SK-N-SH (cell line): ENCODE data around the gene DDAH2. TPM values are rescaled to one million over a fixed set of nuclear protein-coding genes. Genes with fewer than 3 reads are reported as not detected.

Experiments used
- CTCF ChIA-PET: fragments of 300-600, 350-600 bp; formaldehyde crosslinking; extraction: SDS; loops from one replicate; lab custom pipeline; 2021; lab: Yijun Ruan, JAX
- POLR2A ChIA-PET: fragments of 350-600 bp; sonication (Branson Sonifier 250); formaldehyde crosslinking; extraction: SDS; loops from one replicate; lab custom pipeline; 2020; ENCODE audit warnings: antibody characterized with exemption, inconsistent platforms; lab: Yijun Ruan, JAX
- DNase-seq: peaks from one replicate; pipeline ENCODE4 v3.0.0; 2012
- H2AFZ ChIP-seq: fragments of 200-600 bp; sonication (generic); 2 replicates; pipeline ENCODE4 v1.8.1; 2016; ENCODE audit warnings: antibody characterized with exemption, mild to moderate bottlenecking, low read depth
- H3F3A ChIP-seq: fragments of 200-600 bp; sonication (generic); replicated peaks from 2 replicates; pipeline ENCODE3; 2016; ENCODE audit warnings: antibody characterized with exemption, mild to moderate bottlenecking; ENCODE audit not compliant: insufficient read depth
- H3K27ac ChIP-seq, 2 experiments: fragments of 200-500 bp in 1 of 2; fragments of 200-600 bp in 1 of 2; sonication (Bioruptor generic) in 1 of 2; sonication (generic), shearing (Covaris generic) in 1 of 2; 2 replicates each; pipeline versions ENCODE4 v1.5.1 to v1.6.1; 2014 to 2016; ENCODE audit warnings: low read depth in 2 of 2, inconsistent platforms in 1 of 2, low read length in 1 of 2, mild to moderate bottlenecking in 1 of 2, mixed read lengths in 1 of 2
- H3K27me3 ChIP-seq: fragments of 200-600 bp; sonication (generic), shearing (Covaris generic); 2 replicates; pipeline ENCODE4 v1.6.1; 2016; ENCODE audit warnings: mixed run types; ENCODE audit not compliant: insufficient read depth
- H3K36me3 ChIP-seq, 2 experiments: fragments of 200-500 bp in 1 of 2; fragments of 200-600 bp in 1 of 2; sonication (Bioruptor generic) in 1 of 2; sonication (generic) in 1 of 2; replicated peaks in 1 of 2; 2 replicates each; pipeline versions ENCODE3 to v1.5.1; 2014 to 2016; ENCODE audit warnings: low read length in 1 of 2, mild to moderate bottlenecking in 1 of 2; ENCODE audit not compliant: insufficient read depth in 2 of 2, control insufficient read depth in 1 of 2
- H3K4me1 ChIP-seq, 2 experiments: fragments of 200-500 bp in 1 of 2; fragments of 200-600 bp in 1 of 2; sonication (Bioruptor generic) in 1 of 2; sonication (generic), shearing (Covaris generic) in 1 of 2; 2 replicates each; pipeline versions ENCODE4 v1.5.1 to v1.6.1; 2014 to 2016; ENCODE audit warnings: low read depth in 1 of 2, low read length in 1 of 2, mixed run types in 1 of 2; ENCODE audit not compliant: insufficient read depth in 2 of 2, control insufficient read depth in 1 of 2
- H3K4me2 ChIP-seq: fragments of 200-600 bp; sonication (generic), shearing (Covaris generic); 2 replicates; pipeline ENCODE4 v1.6.1; 2017; ENCODE audit warnings: mixed run types
- H3K4me3 ChIP-seq, 2 experiments: fragments of 200-500 bp in 1 of 2; fragments of 200-600 bp in 1 of 2; sonication (Bioruptor generic) in 1 of 2; sonication (generic), shearing (Covaris generic) in 1 of 2; 2 replicates each; pipeline versions ENCODE4 v1.5.1 to v1.8.1; 2014 to 2016; ENCODE audit warnings: low read depth in 2 of 2, inconsistent platforms in 1 of 2, low read length in 1 of 2, mild to moderate bottlenecking in 1 of 2, mixed read lengths in 1 of 2, moderate library complexity in 1 of 2
- H3K79me2 ChIP-seq: fragments of 200-600 bp; sonication (generic); 2 replicates; pipeline ENCODE4 v1.8.1; 2017; ENCODE audit warnings: mild to moderate bottlenecking; ENCODE audit not compliant: insufficient read depth
- H3K9ac ChIP-seq: fragments of 200-600 bp; sonication (generic); 2 replicates; pipeline ENCODE4 v1.6.1; 2017; ENCODE audit warnings: mixed run types
- H3K9me2 ChIP-seq: fragments of 200-600 bp; sonication (generic); 2 replicates; pipeline ENCODE4 v1.6.1; 2017; ENCODE audit warnings: mixed run types
- H3K9me3 ChIP-seq: fragments of 200-600 bp; sonication (generic); 2 replicates; pipeline ENCODE4 v1.6.1; 2017; ENCODE audit warnings: mixed run types, mild to moderate bottlenecking, moderate library complexity
- H4K20me1 ChIP-seq: fragments of 200-600 bp; sonication (generic); 2 replicates; pipeline ENCODE4 v1.6.1; 2017; ENCODE audit warnings: mild to moderate bottlenecking, mixed run types; ENCODE audit not compliant: insufficient read depth
- EP300 ChIP-seq, 2 experiments: IDR thresholded peaks; 2 replicates each; pipeline versions ENCODE4 v1.4.0 to v1.6.1; 2012; ENCODE audit warnings: borderline replicate concordance in 1 of 2, low read depth in 1 of 2, low read length in 1 of 2
- NFIC ChIP-seq: IDR thresholded peaks from 2 replicates; pipeline ENCODE4 v1.4.0; 2012; ENCODE audit warnings: borderline replicate concordance
- PBX3 ChIP-seq: IDR thresholded peaks from 2 replicates; pipeline ENCODE4; 2012
- RAD21 ChIP-seq: IDR thresholded peaks from 2 replicates; pipeline ENCODE4 v1.6.1; 2012; ENCODE audit warnings: mild to moderate bottlenecking, low read length
- RCOR1 ChIP-seq: fragments of 150-350 bp; IDR thresholded peaks from 2 replicates; pipeline ENCODE4 v1.6.1; 2017; ENCODE audit warnings: antibody characterized with exemption, low read length
- RXRA ChIP-seq: IDR thresholded peaks from 2 replicates; pipeline ENCODE4 v1.4.0; 2012; ENCODE audit warnings: low read depth, mild to moderate bottlenecking, borderline replicate concordance
- SMC3 ChIP-seq: IDR thresholded peaks from 2 replicates; pipeline ENCODE4 v1.6.1; 2012; ENCODE audit warnings: low read depth, low read length, improper control_type of control experiment
- TAF1 ChIP-seq: IDR thresholded peaks from 2 replicates; pipeline ENCODE4 v1.6.1; 2012; ENCODE audit warnings: low read depth, mild to moderate bottlenecking, low read length, moderate library complexity, borderline replicate concordance
- TCF12 ChIP-seq: IDR thresholded peaks from 2 replicates; pipeline ENCODE4 v1.4.0; 2012
- YY1 ChIP-seq: IDR thresholded peaks from 2 replicates; pipeline ENCODE4 v1.4.0; 2012; ENCODE audit warnings: low read depth, mild to moderate bottlenecking
- WGBS: methylation state at CpG from one replicate; pipeline ENCODE4 v1.1.6; 2017; ENCODE audit warnings: low lambda C conversion rate; 5-methylcytosine and 5-hydroxymethylcytosine counted together
- polyA plus RNA-seq, 3 experiments: library from polyadenylated mRNA; depleted of rRNA; stranded (reverse); fragments of >200 nt; gene quantifications; 2 replicates each; pipeline ENCODE4 v1.2.3, GENCODE V29; 2012
- TF ChIP-seq, protein P1 (sequence below): fragments of 200-600 bp; sonication (generic); IDR thresholded peaks from 2 replicates; pipeline ENCODE4 v1.6.1; 2017; ENCODE audit warnings: antibody characterized with exemption, mild to moderate bottlenecking, moderate library complexity

The DDAH2 gene
- polyA plus RNA-seq (2012; rRNA removed) = 147 and 180 TPM in 2 replicates
- 91.7 and 126 TPM in 2 replicates for polyA plus RNA-seq (2012; cell fraction: cytosol; rRNA removed)
- polyA plus RNA-seq (2012; cell fraction: nucleus; rRNA removed) = 130 and 185 TPM in 2 replicates

GRCh38 chr6:31728767-31729514 lies at the start of gene DDAH2:
DDAH2 (minus strand) TSS chr6:31729299; CDS start chr6:31729161, 138 bp downstream.
- no peak for DNase-seq
- no peaks in the 10 kb centered on the region for H3K9me3 ChIP-seq
- H3K9me2 ChIP-seq = no peaks in the 10 kb centered on the region
- WGBS = 41% methylated on average over 30 of the region's 36 CpGs
- H3K4me3 ChIP-seq = peak within 1 kb of the TSS; percentile 90 to 93
- H2AFZ ChIP-seq = peak within 1 kb of the TSS; percentile 67
- peaks cover 40% of the 10 kb centered on the region for H3K79me2 ChIP-seq
- H3K27ac ChIP-seq = peak within 1 kb of the TSS; percentile 94
- CTCF ChIA-PET = interaction anchor here (0.7 to 7.3 kb wide), 41 partner anchors 8 to 230 kb away, joined by 3 to 45 read pairs (median 4); partner anchors contain the start of genes ABHD16A, EHMT2, GPANK1 and HSPA1B
- H3K36me3 ChIP-seq = peaks cover 52 to 55% of the 10 kb centered on the region in 2 experiments
- H4K20me1 ChIP-seq = peaks cover 21% of the 10 kb centered on the region
- no peak for TF ChIP-seq NFIC
- TF ChIP-seq, protein P1, sequence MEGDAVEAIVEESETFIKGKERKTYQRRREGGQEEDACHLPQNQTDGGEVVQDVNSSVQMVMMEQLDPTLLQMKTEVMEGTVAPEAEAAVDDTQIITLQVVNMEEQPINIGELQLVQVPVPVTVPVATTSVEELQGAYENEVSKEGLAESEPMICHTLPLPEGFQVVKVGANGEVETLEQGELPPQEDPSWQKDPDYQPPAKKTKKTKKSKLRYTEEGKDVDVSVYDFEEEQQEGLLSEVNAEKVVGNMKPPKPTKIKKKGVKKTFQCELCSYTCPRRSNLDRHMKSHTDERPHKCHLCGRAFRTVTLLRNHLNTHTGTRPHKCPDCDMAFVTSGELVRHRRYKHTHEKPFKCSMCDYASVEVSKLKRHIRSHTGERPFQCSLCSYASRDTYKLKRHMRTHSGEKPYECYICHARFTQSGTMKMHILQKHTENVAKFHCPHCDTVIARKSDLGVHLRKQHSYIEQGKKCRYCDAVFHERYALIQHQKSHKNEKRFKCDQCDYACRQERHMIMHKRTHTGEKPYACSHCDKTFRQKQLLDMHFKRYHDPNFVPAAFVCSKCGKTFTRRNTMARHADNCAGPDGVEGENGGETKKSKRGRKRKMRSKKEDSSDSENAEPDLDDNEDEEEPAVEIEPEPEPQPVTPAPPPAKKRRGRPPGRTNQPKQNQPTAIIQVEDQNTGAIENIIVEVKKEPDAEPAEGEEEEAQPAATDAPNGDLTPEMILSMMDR = peak; percentile 80
- peaks cover 13 to 20% of the 10 kb centered on the region in 2 experiments; a peak in 1 of 4 replicates for H3K4me1 ChIP-seq
- POLR2A ChIA-PET = interaction anchor here (0.6 to 2.0 kb wide), 10 partner anchors 14 to 182 kb away, joined by 3 to 10 read pairs (median 4); partner anchors contain the start of genes ABHD16A, ATP6V1G2, HSPA1B and LSM2
- H3F3A ChIP-seq = peaks cover 44% of the 10 kb centered on the region
- peak within 1 kb of the TSS; percentile 98 for H3K9ac ChIP-seq
- H3K27me3 ChIP-seq = no peaks in the 10 kb centered on the region
- peak within 1 kb of the TSS; percentile 98 for H3K4me2 ChIP-seq

DNA sequence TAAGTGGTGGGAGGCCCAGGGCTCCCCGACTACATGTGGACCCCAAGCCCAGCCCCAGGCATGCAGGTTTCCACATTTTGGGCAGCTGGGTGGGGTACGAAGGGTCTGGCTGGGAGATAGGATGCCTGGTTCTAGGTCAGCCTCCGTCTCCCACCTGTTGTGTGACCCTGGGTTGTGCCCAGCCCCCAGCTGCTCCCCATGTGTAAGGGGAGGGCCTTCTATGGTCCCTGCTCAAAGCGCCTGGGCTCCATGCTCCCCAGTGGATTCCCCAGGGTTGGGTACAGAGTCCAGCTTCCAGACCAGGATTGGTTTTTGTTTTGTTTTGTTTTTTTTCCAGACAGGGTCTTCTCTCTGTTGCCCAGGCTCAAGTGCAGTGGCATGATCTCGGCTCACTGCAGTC lies 49.1 kb upstream of the DDAH2 start:
- Histone ChIP-seq H3K4me1 (peaks cover 9 to 10% of the 10 kb centered on the region in 2 experiments; a peak in 2 of 4 replicates), H3F3A (peaks cover 3% of the 10 kb centered on the region), H3K9ac (no peak overlapping the region), H3K4me3 (no peak overlapping the region), H3K79me2 (no peaks in the 10 kb centered on the region), H3K9me2 (no peaks in the 10 kb centered on the region), H2AFZ (no peak overlapping the region), H3K36me3 (peaks cover 2 to 45% of the 10 kb centered on the region in 2 experiments), H4K20me1 (no peaks in the 10 kb centered on the region), H3K27ac (no peak overlapping the region), H3K27me3 (no peaks in the 10 kb centered on the region), H3K4me2 (no peak overlapping the region), H3K9me3 (no peaks in the 10 kb centered on the region)
- no peak for TF ChIP-seq EP300 (IDR thresholded peaks at IDR 0.05; ENCODE audit: borderline replicate concordance in 1 of 2, low read depth in 1 of 2, low read length in 1 of 2)
- no peak for TF ChIP-seq RAD21
- no peak for TF ChIP-seq YY1
- TF ChIP-seq NFIC = no peak
- TF ChIP-seq TCF12 = no peak
- TF ChIP-seq PBX3 = no peak
- no peak for TF ChIP-seq RXRA
- TF ChIP-seq TAF1 = no peak
- no peak for TF ChIP-seq RCOR1
- TF ChIP-seq SMC3 = no peak
- POLR2A ChIA-PET = no interaction called here
- 100% methylated on average over 1 of the region's 5 CpGs for WGBS
- no peak for DNase-seq
- CTCF ChIA-PET = interaction anchor here (0.9 to 9.9 kb wide), 6 partner anchors 7 to 197 kb away, joined by 3 to 62 read pairs (median 4); no protein-coding TSS in a partner anchor
